ENCODE results near the gene TH.

DNA sequence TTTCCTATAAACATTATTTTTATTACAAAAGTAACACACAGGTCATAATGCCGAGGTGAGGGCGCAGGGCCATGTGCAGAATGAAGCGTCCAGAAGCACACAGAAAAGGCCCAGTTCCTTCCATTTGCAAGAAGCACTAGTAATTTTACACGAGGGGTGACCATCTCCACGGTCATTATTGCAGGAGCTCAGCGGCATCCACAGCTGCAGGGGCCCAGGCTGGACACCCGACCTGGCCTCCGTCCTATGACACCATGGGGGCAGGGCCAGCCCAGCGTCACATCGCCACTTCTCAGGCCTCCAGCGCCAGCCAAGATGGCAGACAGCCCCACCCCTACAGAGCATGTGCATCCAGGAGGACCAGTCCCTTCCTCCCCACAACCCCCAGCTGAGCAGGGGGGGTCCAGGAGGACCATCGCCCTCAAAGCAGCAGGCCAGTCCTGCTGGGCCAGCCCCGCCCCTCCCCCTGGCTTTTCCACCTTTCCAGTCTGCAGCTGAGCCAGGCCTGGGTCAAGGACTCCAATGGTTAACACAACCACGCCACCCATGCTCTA is 35.9 kb downstream of the TH start:
- TF ChIP-seq, protein P1, sequence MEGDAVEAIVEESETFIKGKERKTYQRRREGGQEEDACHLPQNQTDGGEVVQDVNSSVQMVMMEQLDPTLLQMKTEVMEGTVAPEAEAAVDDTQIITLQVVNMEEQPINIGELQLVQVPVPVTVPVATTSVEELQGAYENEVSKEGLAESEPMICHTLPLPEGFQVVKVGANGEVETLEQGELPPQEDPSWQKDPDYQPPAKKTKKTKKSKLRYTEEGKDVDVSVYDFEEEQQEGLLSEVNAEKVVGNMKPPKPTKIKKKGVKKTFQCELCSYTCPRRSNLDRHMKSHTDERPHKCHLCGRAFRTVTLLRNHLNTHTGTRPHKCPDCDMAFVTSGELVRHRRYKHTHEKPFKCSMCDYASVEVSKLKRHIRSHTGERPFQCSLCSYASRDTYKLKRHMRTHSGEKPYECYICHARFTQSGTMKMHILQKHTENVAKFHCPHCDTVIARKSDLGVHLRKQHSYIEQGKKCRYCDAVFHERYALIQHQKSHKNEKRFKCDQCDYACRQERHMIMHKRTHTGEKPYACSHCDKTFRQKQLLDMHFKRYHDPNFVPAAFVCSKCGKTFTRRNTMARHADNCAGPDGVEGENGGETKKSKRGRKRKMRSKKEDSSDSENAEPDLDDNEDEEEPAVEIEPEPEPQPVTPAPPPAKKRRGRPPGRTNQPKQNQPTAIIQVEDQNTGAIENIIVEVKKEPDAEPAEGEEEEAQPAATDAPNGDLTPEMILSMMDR (IDR thresholded peaks at IDR 0.05; ENCODE audit: low read depth, low read length, poor library complexity, severe bottlenecking): no peak
- TF ChIP-seq EZH2phosphoT487 (IDR thresholded peaks at IDR 0.05; ENCODE audit: borderline replicate concordance, low read length): no peak

All from DOHH2 (cell line).